HEK293T (cell line): ENCODE measurements around the gene NEMP1.

Experiments used
- CTCF ChIA-PET: fragments of 350-600 bp; formaldehyde crosslinking; extraction: SDS; loops from one replicate; lab custom pipeline; 2021; ENCODE audit warnings: antibody characterized with exemption, inconsistent platforms; lab: Yijun Ruan, JAX
- POLR2A ChIA-PET: fragments of 350-600 bp; formaldehyde crosslinking; extraction: SDS; loops from one replicate; lab custom pipeline; 2020; ENCODE audit warnings: antibody characterized with exemption, inconsistent platforms; lab: Yijun Ruan, JAX
- DNase-seq: peaks from one replicate; pipeline ENCODE4 v3.0.0; 2012; ENCODE audit warnings: mixed read lengths; ENCODE audit errors: extremely low spot score
- ARNT ChIP-seq: fragments of 450-650 bp; IDR thresholded peaks from 2 replicates; pipeline ENCODE4 v1.6.1; 2017; ENCODE audit warnings: mild to moderate bottlenecking
- BHLHE40 ChIP-seq: fragments of 450-650 bp; IDR thresholded peaks from 2 replicates; pipeline ENCODE4 v1.6.1; 2016; ENCODE audit warnings: mild to moderate bottlenecking, moderate library complexity, borderline replicate concordance
- CTBP1 ChIP-seq: fragments of 450-650 bp; IDR thresholded peaks from 2 replicates; pipeline ENCODE4 v1.6.1; 2016; ENCODE audit warnings: borderline replicate concordance
- ELF4 ChIP-seq: fragments of 450-650 bp; IDR thresholded peaks from 2 replicates; pipeline ENCODE4 v1.6.1; 2017; ENCODE audit warnings: antibody characterized with exemption
- FOXA1 ChIP-seq: fragments of 450-650 bp; IDR thresholded peaks from 2 replicates; pipeline ENCODE4 v1.6.1; 2016; ENCODE audit warnings: mild to moderate bottlenecking
- FOXK2 ChIP-seq: fragments of 450-650 bp; IDR thresholded peaks from 2 replicates; pipeline ENCODE4 v1.6.1; 2016; ENCODE audit warnings: mild to moderate bottlenecking
- FOXM1 ChIP-seq: fragments of 450-650 bp; IDR thresholded peaks from 2 replicates; pipeline ENCODE4 v1.6.1; 2017; ENCODE audit warnings: mild to moderate bottlenecking, borderline replicate concordance
- HDGF ChIP-seq: fragments of 450-650 bp; IDR thresholded peaks from 2 replicates; pipeline ENCODE4 v1.6.1; 2017; ENCODE audit warnings: antibody characterized with exemption, borderline replicate concordance
- L3MBTL2 ChIP-seq: fragments of 450-650 bp; conservative IDR thresholded peaks from 2 replicates; pipeline ENCODE4 v1.6.1; 2016; ENCODE audit warnings: mild to moderate bottlenecking
- LEF1 ChIP-seq: fragments of 450-650 bp; IDR thresholded peaks from 2 replicates; pipeline ENCODE4 v1.6.1; 2017; ENCODE audit warnings: mild to moderate bottlenecking, borderline replicate concordance
- NFRKB ChIP-seq: fragments of 450-650 bp; IDR thresholded peaks from 2 replicates; pipeline ENCODE4 v1.6.1; 2016; ENCODE audit warnings: mild to moderate bottlenecking, moderate library complexity
- SP1 ChIP-seq: fragments of 450-650 bp; IDR thresholded peaks from 2 replicates; pipeline ENCODE4 v1.6.1; 2017
- SUZ12 ChIP-seq: fragments of 450-650 bp; IDR thresholded peaks from 2 replicates; pipeline ENCODE4 v1.6.1; 2016; ENCODE audit warnings: mild to moderate bottlenecking
- TARDBP ChIP-seq: fragments of 450-650 bp; IDR thresholded peaks from 2 replicates; pipeline ENCODE4 v1.6.1; 2016
- ZNF384 ChIP-seq: fragments of 450-650 bp; IDR thresholded peaks from 2 replicates; pipeline ENCODE4 v1.6.1; 2016
- TF ChIP-seq, protein P1 (sequence below): fragments of 450-650 bp; IDR thresholded peaks from 2 replicates; pipeline ENCODE4 v1.6.1; 2016

NEMP1 gene

GRCh38 chr12:57104292-57104910 lies 25.8 kb upstream of the NEMP1 start:
- CTCF ChIA-PET: interaction anchor here (0.7 to 1.0 kb wide), 2 partner anchors 38 to 42 kb away, joined by 3 read pairs; no protein-coding TSS in a partner anchor
- no peak for DNase-seq
- TF ChIP-seq ELF4 (no peak), TARDBP (no peak), FOXA1 (no peak), CTBP1 (no peak)
- POLR2A ChIA-PET: no interaction called here

DNA sequence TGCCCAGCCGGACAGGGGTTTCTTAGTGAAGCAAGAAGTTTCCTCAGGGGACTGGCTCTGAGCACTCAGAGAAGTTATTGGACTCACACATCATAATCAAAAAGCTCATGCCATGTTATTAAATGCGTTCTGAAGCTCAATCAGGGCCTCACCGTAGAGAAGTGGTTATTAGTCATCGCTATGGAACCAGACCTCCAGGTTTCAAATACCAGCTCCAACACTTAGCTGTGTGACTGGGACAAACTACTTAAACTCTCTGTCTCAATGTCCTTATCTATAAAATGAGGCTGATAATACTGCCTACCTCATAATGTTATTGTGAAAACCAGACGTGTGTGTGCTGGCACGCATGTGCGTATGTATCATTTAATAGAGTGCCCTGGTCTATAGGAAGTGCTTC lies 25.3 kb upstream of the NEMP1 start:
- POLR2A ChIA-PET: no interaction called here

DNA sequence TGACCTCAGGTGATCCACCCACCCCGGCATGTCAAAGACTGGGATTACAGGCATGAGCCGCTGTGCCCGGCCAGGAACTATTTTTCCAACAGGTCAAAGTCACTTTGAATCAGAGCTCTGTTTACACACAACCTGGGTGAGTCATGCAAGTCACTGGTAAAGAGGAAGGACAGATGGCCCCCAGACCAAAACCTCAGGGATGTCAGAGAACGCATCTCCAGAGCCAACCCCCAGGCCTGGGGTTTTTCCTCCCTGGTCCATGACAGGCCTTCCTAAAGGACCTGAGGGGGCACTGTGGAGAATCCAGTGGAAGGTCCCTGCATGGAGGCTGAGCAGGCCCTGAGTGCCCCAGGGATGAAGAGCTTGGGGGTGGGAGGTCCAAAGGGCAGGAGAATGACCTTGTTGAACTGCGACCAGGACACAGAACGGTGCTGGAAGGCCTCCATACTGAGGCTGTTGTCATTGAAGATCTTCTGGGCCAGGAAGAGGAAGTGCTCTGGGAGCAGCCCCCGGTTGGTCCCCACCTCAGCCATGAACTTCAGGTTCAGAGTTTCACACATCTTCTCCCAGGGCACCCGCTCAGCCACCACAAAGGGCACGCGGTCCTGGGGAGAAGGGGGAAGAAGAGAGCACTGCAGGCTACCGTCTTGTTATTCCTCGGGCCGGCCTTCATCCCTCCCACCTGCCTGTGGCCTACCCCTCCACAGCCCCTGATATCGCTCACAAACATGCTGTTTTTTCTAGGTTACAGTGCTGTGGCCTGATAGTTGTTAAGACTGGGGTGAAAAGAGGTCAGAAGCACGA lies 23.5 kb upstream of the NEMP1 start:
- CTCF ChIA-PET: interaction anchor here (1.6 kb wide), 1 partner anchor 10 kb away, joined by 4 read pairs; no protein-coding TSS in a partner anchor
- TF ChIP-seq LEF1 (no peak), FOXM1 (no peak), HDGF (no peak), NFRKB (no peak)
- POLR2A ChIA-PET: interaction anchor here (1.8 kb wide), 1 partner anchor 9 kb away, joined by 7 read pairs; the partner anchor contains the start of gene STAT6
- no peak for DNase-seq

More for the DNA sequence above, 25.3 kb upstream of the NEMP1 start:
- CTCF ChIA-PET: interaction anchor here (0.7 kb wide), 1 partner anchor 38 kb away, joined by 3 read pairs; no protein-coding TSS in a partner anchor
- no peak for TF ChIP-seq BHLHE40
- TF ChIP-seq FOXM1: no peak
- TF ChIP-seq ZNF384: no peak
- no peak for TF ChIP-seq CTBP1
- TF ChIP-seq, protein P1, sequence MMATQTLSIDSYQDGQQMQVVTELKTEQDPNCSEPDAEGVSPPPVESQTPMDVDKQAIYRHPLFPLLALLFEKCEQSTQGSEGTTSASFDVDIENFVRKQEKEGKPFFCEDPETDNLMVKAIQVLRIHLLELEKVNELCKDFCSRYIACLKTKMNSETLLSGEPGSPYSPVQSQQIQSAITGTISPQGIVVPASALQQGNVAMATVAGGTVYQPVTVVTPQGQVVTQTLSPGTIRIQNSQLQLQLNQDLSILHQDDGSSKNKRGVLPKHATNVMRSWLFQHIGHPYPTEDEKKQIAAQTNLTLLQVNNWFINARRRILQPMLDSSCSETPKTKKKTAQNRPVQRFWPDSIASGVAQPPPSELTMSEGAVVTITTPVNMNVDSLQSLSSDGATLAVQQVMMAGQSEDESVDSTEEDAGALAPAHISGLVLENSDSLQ: no peak
- no peak for TF ChIP-seq ELF4
- TF ChIP-seq SUZ12: no peak
- DNase-seq: no peak

DNA sequence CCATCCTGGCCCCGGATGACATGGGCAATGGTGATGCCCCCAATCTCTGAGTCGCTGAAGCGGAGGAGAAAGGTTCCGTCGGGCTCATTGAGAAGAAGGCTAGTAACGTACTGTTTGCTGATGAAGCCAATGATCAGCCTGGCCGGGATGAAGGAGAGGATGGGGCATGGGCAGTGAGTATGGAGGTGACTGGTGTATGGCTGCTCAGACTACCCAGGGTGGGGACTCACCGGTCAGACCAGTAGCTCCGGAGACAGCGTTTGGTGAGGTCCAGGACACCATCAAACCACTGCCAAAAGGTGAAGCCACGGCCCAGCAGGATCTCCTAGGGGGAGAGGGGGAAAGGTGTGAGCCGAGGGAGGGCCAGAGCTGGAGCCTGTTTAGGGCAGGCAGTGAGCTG lies 21.2 kb upstream of the NEMP1 start:
- DNase-seq: no peak
- ChIA-PET POLR2A (interaction anchor here (1.7 to 3.6 kb wide), 2 partner anchors 12 to 21 kb away, joined by 6 to 25 read pairs; partner anchors contain the start of genes NEMP1 and STAT6), CTCF (interaction anchor here (3.3 kb wide), 1 partner anchor 12 kb away, joined by 11 read pairs; the partner anchor contains the start of gene STAT6)
- TF ChIP-seq ELF4: no peak
- TF ChIP-seq, protein P1: no peak
- no peak for TF ChIP-seq FOXK2
- TF ChIP-seq L3MBTL2: no peak
- no peak for TF ChIP-seq BHLHE40
- no peak for TF ChIP-seq ZNF384
- TF ChIP-seq SP1: no peak
- TF ChIP-seq NFRKB: no peak
- TF ChIP-seq SUZ12: no peak
- TF ChIP-seq ARNT: no peak
- no peak for TF ChIP-seq CTBP1
- TF ChIP-seq FOXA1: no peak
- TF ChIP-seq LEF1: no peak
- no peak for TF ChIP-seq TARDBP
- TF ChIP-seq FOXM1: no peak

GRCh38 chr12:57099047-57099714 lies 20.6 kb upstream of the NEMP1 start:
- POLR2A ChIA-PET: interaction anchor here (3.6 kb wide), 1 partner anchor 12 kb away, joined by 25 read pairs; the partner anchor contains the start of gene STAT6
- no peak for TF ChIP-seq FOXA1
- no peak for TF ChIP-seq TARDBP
- TF ChIP-seq LEF1: no peak
- no peak for TF ChIP-seq FOXK2
- TF ChIP-seq ZNF384: no peak
- no peak for TF ChIP-seq ELF4
- no peak for TF ChIP-seq SUZ12
- no peak for TF ChIP-seq L3MBTL2
- TF ChIP-seq, protein P1: no peak
- CTCF ChIA-PET: interaction anchor here (3.3 kb wide), 1 partner anchor 12 kb away, joined by 11 read pairs; the partner anchor contains the start of gene STAT6
- DNase-seq: no peak

- POLR2A ChIA-PET: interaction anchor here (3.6 kb wide), 1 partner anchor 13 kb away, joined by 25 read pairs; the partner anchor contains the start of gene STAT6
- no peak for DNase-seq
- TF ChIP-seq HDGF (no peak), BHLHE40 (no peak), NFRKB (no peak), CTBP1 (no peak), FOXK2 (no peak), TARDBP (no peak)
- TF ChIP-seq, protein P1: no peak
- CTCF ChIA-PET: interaction anchor here (0.9 to 3.3 kb wide), 2 partner anchors 11 to 13 kb away, joined by 5 to 11 read pairs; partner anchors contain the start of gene STAT6
Measured at GRCh38 chr12:57098546-57098945, 20.0 kb upstream of the NEMP1 start.
